Psoas muscle (tissue), 8 donors: ENCODE measurements around the gene TAS2R1. TPM values are rescaled to one million over a fixed set of nuclear protein-coding genes. Genes with fewer than 3 reads are reported as not detected.

Experiments used
- ATAC-seq, 4 donors: fragments of 200-7000 bp; cut with Tn5 transposase; one replicate each; pipeline ENCODE4 v1.9.1; 2020; ENCODE audit warnings: moderate library complexity in 3 of 4, mild to moderate bottlenecking in 2 of 4
- DNase-seq, 2 donors: peaks; one replicate each; pipeline ENCODE4 v3.0.0-alpha.2; 2020
- H3K27ac ChIP-seq: fragments of 200-600 bp; one replicate; pipeline ENCODE4 v1.8.0; 2022
- H3K27me3 ChIP-seq, 3 donors: fragments of 200-600 bp in 1 of 3; one replicate each; pipeline versions ENCODE4 v1.6.1 to v1.8.0; 2013 to 2022; ENCODE audit warnings: low read length in 2 of 3, mild to moderate bottlenecking in 2 of 3, moderate library complexity in 1 of 3; ENCODE audit not compliant: insufficient read depth in 3 of 3
- H3K36me3 ChIP-seq, 2 donors: fragments of 200-600 bp in 1 of 2; one replicate each; pipeline versions ENCODE4 v1.6.1 to v1.8.0; 2013 to 2022; ENCODE audit warnings: low read depth in 1 of 2, mild to moderate bottlenecking in 1 of 2, moderate library complexity in 1 of 2; ENCODE audit not compliant: insufficient read depth in 1 of 2
- H3K4me1 ChIP-seq: fragments of 200-600 bp; one replicate; pipeline ENCODE4 v1.8.0; 2022
- H3K4me3 ChIP-seq: fragments of 200-600 bp; one replicate; pipeline ENCODE4 v1.8.0; 2022; ENCODE audit warnings: mild to moderate bottlenecking
- H3K9me3 ChIP-seq: fragments of 200-600 bp; one replicate; pipeline ENCODE4 v1.8.0; 2022
- CTCF ChIP-seq: fragments of 200-600 bp; IDR thresholded peaks from one replicate; pipeline ENCODE4 v1.8.0; 2022; ENCODE audit warnings: antibody characterized with exemption
- WGBS, 3 donors: extraction: QIAGEN DNeasy Blood & Tissue Kit; methylation state at CpG; one replicate each; pipeline versions ENCODE4 v1.1.6 to v1.1.7; 2013; 5-methylcytosine and 5-hydroxymethylcytosine counted together
- intact Hi-C, 2 donors: fragments of 100-400 bp; cut with DNase I; formaldehyde crosslinking; loops; one replicate each; pipeline versions ENCODE4 v1.11.0 to v1.14.2; 2022
- long read RNA-seq, 2 donors: library from polyadenylated mRNA; unstranded; transcript quantifications; one replicate each; pipeline ENCODE4 v2.0.0, GENCODE V29; 2021
- polyA plus RNA-seq, 3 donors: library from polyadenylated mRNA; stranded (reverse); fragments of 200-250 nt; gene quantifications; one replicate each; pipeline ENCODE4 v1.2.3, GENCODE V29; 2013
- total RNA-seq, 4 donors: library from RNA; stranded (reverse); fragmentation: NEBNext Ultra II Directional in 2 of 4; extraction: Animal tissue kit (Norgen Biotek cat#: 25700) in 2 of 4; gene quantifications; one replicate each; pipeline versions ENCODE4 v1.2.1 to v1.2.4, GENCODE V29; 2021 to 2023
- donor health status: healthy with polysubstance abuse.
- donor health status: DM: no; HTN: no; CAD: no; lungs with moderate emphysema.
- donor health status: Bipolar disorder and iron deficiency.
- donor health status: healthy.
- donor health status: DM: yes; HTN: yes; CAD: no.
- donor health status: DM: no; HTN: no; CAD: no.
- donor health status: DM: no; HTN: no; CAD: no.
- donor health status: DM: yes; HTN: yes; CAD: no.

The TAS2R1 gene
- not detected for total RNA-seq
- not detected for polyA plus RNA-seq
- long read RNA-seq, donor 1: 0 reads
- long read RNA-seq, donor 2: 0 reads

- no peak for ATAC-seq
- 69 to 74% (median 71%) methylated on average over 1 of the region's 1 CpG for WGBS, 3 donors
- Histone ChIP-seq H3K27me3 (no peaks in the 10 kb centered on the region), H3K9me3 (no peaks in the 10 kb centered on the region), H3K36me3 (no peaks in the 10 kb centered on the region), H3K4me1 (no peaks in the 10 kb centered on the region), H3K4me3 (no peak within 1 kb of the TSS), H3K27ac (no peak within 1 kb of the TSS)
- TF ChIP-seq CTCF: no peak
- intact Hi-C loops: no loop called here
- DNase-seq: no peak
Observed at GRCh38 chr5:9630251-9630650, at the start of gene TAS2R1. TSS of gene TAS2R1 (minus strand) at chr5:9630351. CDS start at chr5:9630032, 319 bp downstream.

GRCh38 chr5:9670371-9670770 is 40.2 kb upstream of the TAS2R1 start:
- ATAC-seq (no peak), DNase-seq (no peak)
- intact Hi-C loops: no loop called here
- H3K27ac ChIP-seq: no peak overlapping the region
- no peak for TF ChIP-seq CTCF
- no peak overlapping the region for H3K4me3 ChIP-seq
- no peaks in the 10 kb centered on the region for H3K4me1 ChIP-seq
- 0% methylated on average over 1 of the region's 1 CpG for WGBS, 3 donors
- no peaks in the 10 kb centered on the region for H3K27me3 ChIP-seq
- no peaks in the 10 kb centered on the region for H3K36me3 ChIP-seq
- H3K9me3 ChIP-seq: no peaks in the 10 kb centered on the region

GRCh38 chr5:9667906-9668305 is 37.8 kb upstream of the TAS2R1 start:
- TF ChIP-seq CTCF: no peak
- no peaks in the 10 kb centered on the region for H3K36me3 ChIP-seq
- DNase-seq: no peak
- WGBS, 3 donors: 59 to 69% (median 65%) methylated on average over 2 of the region's 2 CpGs
- no peak overlapping the region for H3K27ac ChIP-seq
- H3K4me1 ChIP-seq: no peaks in the 10 kb centered on the region
- H3K9me3 ChIP-seq: no peaks in the 10 kb centered on the region
- H3K27me3 ChIP-seq: peaks cover 0 to 1% (median 0%) of the 10 kb centered on the region in 3 donors
- ATAC-seq: no peak
- intact Hi-C loops: no loop called here
- no peak overlapping the region for H3K4me3 ChIP-seq

- Histone ChIP-seq H3K4me3 (no peak overlapping the region), H3K4me1 (no peaks in the 10 kb centered on the region), H3K9me3 (no peaks in the 10 kb centered on the region), H3K27ac (no peak overlapping the region), H3K36me3 (no peaks in the 10 kb centered on the region), H3K27me3 (peaks cover 0 to 1% (median 0%) of the 10 kb centered on the region in 3 donors)
- intact Hi-C loops: no loop called here
- no peak for TF ChIP-seq CTCF
- ATAC-seq: no peak
- 83 to 86% (median 85%) methylated on average over 6 of the region's 6 CpGs for WGBS, 3 donors
- DNase-seq: no peak
Observed at GRCh38 chr5:9663891-9664290, 33.7 kb upstream of the TAS2R1 start.

- H3K9me3 ChIP-seq: no peaks in the 10 kb centered on the region
- no peak for DNase-seq
- no peak overlapping the region for H3K27ac ChIP-seq
- WGBS, 3 donors: 62 to 66% (median 65%) methylated on average over 6 of the region's 6 CpGs
- no peak for ATAC-seq
- no peak overlapping the region for H3K4me3 ChIP-seq
- H3K4me1 ChIP-seq: no peaks in the 10 kb centered on the region
- peaks cover 0 to 1% (median 0%) of the 10 kb centered on the region in 3 donors for H3K27me3 ChIP-seq
- no peak for TF ChIP-seq CTCF
- H3K36me3 ChIP-seq: no peaks in the 10 kb centered on the region
- intact Hi-C loops: no loop called here
Observed at GRCh38 chr5:9661316-9662015, 31.3 kb upstream of the TAS2R1 start.
